Kidney epithelial cell (primary cell): ENCODE data around the gene CDH11. TPM values are rescaled to one million over a fixed set of nuclear protein-coding genes. Genes with fewer than 3 reads are reported as not detected.

Experiments
- DNase-seq: peaks from one replicate; pipeline ENCODE4 v3.0.0-alpha.2; 2010; ENCODE audit warnings: low read depth
- H3K27me3 ChIP-seq: 2 replicates; pipeline ENCODE4 v1.6.0; 2011; ENCODE audit warnings: low read length; ENCODE audit not compliant: control insufficient read depth, insufficient read depth
- H3K36me3 ChIP-seq: 2 replicates; pipeline ENCODE4 v1.5.1; 2011; ENCODE audit warnings: low read length; ENCODE audit not compliant: control insufficient read depth, insufficient read depth
- H3K4me3 ChIP-seq: 2 replicates; pipeline ENCODE4 v1.5.1; 2011; ENCODE audit warnings: low read depth, mild to moderate bottlenecking, control low read depth, low read length
- CTCF ChIP-seq: IDR thresholded peaks from 2 replicates; pipeline ENCODE4 v1.5.1; 2011; ENCODE audit warnings: mild to moderate bottlenecking, moderate library complexity, low read length, control low read depth, inconsistent platforms; ENCODE audit not compliant: insufficient read depth, poor library complexity, severe bottlenecking
- total RNA-seq: library from RNA; depleted of rRNA; stranded (reverse); fragments of >200 nt; gene quantifications from 2 replicates; pipeline ENCODE4 v1.2.3, GENCODE V29; 2015

CDH11 gene
- total RNA-seq, 1 donor from 2014 or later = 135 TPM

DNA sequence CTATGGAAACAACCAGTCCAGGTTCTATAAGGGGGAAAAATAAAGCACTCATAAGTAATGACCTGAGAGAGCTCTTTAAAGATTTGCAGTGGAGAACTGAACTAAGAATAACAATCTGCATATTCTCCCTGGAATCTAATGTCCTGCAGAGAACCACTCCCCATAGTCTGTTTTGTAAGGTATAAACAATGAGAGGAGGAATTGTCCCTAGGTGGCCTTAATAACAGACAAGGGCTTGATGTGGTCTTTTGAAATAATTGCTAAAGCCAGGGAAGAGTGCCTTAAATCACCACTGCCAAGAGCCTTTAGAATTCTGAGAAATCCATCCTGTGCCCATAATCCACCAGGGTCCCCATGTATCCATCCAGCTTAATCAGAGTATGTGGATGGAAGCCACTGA, 106.3 kb downstream of the CDH11 start:
- no peak for DNase-seq
- H3K4me3 ChIP-seq = no peak overlapping the region
- no peaks in the 10 kb centered on the region for H3K27me3 ChIP-seq
- H3K36me3 ChIP-seq = no peaks in the 10 kb centered on the region
- TF ChIP-seq CTCF = no peak

- Histone ChIP-seq H3K4me3 (no peak overlapping the region), H3K36me3 (no peaks in the 10 kb centered on the region), H3K27me3 (no peaks in the 10 kb centered on the region)
- TF ChIP-seq CTCF = no peak
- DNase-seq = no peak
Observed at GRCh38 chr16:65012357-65012756, 109.5 kb downstream of the CDH11 start.

DNA sequence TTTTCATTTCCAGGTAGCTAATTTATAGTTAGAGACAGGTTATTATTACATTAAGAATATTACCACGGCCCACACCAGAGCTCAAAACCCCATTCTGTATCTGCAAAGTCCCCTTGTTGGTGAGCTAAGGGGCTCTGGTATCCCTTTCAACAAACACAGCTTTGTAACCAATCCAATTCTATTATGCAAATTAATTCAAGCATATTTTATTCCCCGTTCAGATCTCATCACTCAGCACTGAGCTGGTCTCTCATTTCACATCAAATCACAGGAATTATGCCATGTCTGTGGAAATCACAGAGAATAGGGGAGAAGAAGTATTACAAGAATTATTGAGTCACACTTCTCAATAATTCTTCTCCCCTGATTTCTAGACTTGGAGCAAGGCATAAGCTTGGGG, 111.7 kb downstream of the CDH11 start:
- no peak overlapping the region for H3K4me3 ChIP-seq
- no peak for DNase-seq
- no peaks in the 10 kb centered on the region for H3K27me3 ChIP-seq
- H3K36me3 ChIP-seq = no peaks in the 10 kb centered on the region
- TF ChIP-seq CTCF = no peak

GRCh38 chr16:65005696-65006095, 116.2 kb downstream of the CDH11 start:
- H3K27me3 ChIP-seq = no peaks in the 10 kb centered on the region
- no peak for TF ChIP-seq CTCF
- H3K4me3 ChIP-seq = no peak overlapping the region
- DNase-seq = no peak
- no peaks in the 10 kb centered on the region for H3K36me3 ChIP-seq

DNA sequence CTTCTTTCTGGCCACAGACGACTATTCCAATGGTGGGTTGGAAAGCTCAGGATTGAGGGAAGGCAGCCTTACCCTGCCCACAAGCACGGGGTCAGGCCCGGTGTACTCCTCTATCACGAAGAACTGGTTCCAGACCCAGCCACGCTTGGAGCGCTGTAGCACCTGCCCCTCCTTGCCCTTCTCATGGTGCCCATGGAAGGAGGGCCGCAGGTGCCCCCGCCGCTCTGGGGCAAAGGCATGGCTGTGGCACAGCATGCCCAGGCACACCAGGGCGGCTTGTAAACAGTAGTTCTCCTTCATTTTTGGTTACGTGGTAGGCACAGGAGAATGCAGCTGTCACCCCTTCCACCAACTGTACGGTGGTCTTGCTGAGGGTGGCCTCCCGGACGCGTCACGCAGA, 117.3 kb downstream of the CDH11 start:
- Histone ChIP-seq H3K27me3 (no peaks in the 10 kb centered on the region), H3K36me3 (no peaks in the 10 kb centered on the region), H3K4me3 (no peak overlapping the region)
- no peak for TF ChIP-seq CTCF
- no peak for DNase-seq

- DNase-seq = no peak
- Histone ChIP-seq H3K36me3 (no peaks in the 10 kb centered on the region), H3K4me3 (no peak overlapping the region), H3K27me3 (no peaks in the 10 kb centered on the region)
- no peak for TF ChIP-seq CTCF
Observed at GRCh38 chr16:65003621-65004020, 118.2 kb downstream of the CDH11 start.
